ENCODE results near the gene PPP2R2C. TPM values are rescaled to one million over a fixed set of nuclear protein-coding genes. Genes with fewer than 3 reads are reported as not detected.

PPP2R2C gene
- total and polyA plus RNA-seq, 9 of the 15 experiments (the other 6 are each of a cell fraction or from before 2014, with no cell fraction given): 0.04 to 0.06 TPM; not detected in 7

DNA sequence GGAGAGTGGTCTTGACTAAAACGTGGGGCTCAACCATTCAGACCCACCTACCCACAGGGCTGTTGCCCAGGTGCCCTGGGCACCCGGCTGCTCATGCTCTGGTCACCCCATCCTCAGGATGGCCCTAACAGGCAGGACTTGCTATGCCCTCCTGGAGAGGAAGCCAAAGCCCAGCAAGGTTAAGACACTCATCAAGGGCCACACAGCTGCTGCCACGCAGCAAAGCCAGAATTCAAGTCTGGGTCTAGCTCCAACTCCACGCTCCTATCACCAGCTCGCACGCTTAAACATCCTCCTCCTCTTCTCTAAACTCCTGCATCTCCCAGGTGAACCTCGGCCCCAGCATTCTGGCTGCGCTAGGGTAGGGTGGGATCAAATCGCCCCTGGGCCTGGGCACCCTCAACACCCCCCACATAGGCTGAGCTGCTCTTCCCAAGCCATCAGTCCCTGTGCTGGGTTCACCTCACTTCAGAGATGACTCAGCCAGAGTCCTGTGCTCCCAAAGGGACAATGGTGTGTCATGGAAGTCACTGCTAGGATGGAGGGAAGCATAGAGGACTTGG, 54.1 kb downstream of the PPP2R2C start:
- in situ Hi-C loops (cut with MboI): no loop called here
- no peak overlapping the region for H3K4me3 ChIP-seq
- H3K9me1 ChIP-seq (ENCODE audit: control insufficient read depth, insufficient read depth, low read length): no peaks in the 10 kb centered on the region
- H3K27ac ChIP-seq (ENCODE audit: extremely low read depth, low read depth, low read length): no peak overlapping the region
- ATAC-seq (no peak), FAIRE-seq (no peak), DNase-seq (ENCODE audit: extremely low read depth in 1 of 4, low spot score in 3 of 4) (no peak)
- H3K27me3 ChIP-seq (ENCODE audit: control insufficient read depth in 2 of 2, insufficient read depth in 2 of 2, low read length in 2 of 2): peaks cover 3 to 23% of the 10 kb centered on the region in 2 experiments; a peak in 3 of 5 replicates
- H3K79me2 ChIP-seq (ENCODE audit: control insufficient read depth, insufficient read depth, low read length): no peaks in the 10 kb centered on the region
- intact Hi-C loops (cut with micrococcal nuclease): no loop called here
- no TSS peak for BruUV-seq (replicated peaks)
- CTCF ChIA-PET (ENCODE audit: low intra/inter-chr PET ratio): no interaction called here
- no peaks in the 10 kb centered on the region for H3K9me3 ChIP-seq (replicated peaks; ENCODE audit: control insufficient read depth, insufficient read depth, low read depth, low read length)
- no peak overlapping the region for H3K9ac ChIP-seq (ENCODE audit: insufficient read depth in 1 of 2, low read depth in 2 of 2, low read length in 2 of 2)
- POLR2A ChIA-PET: interaction anchor here (0.7 to 1.1 kb wide), 2 partner anchors 11 to 342 kb away, joined by 3 read pairs; no protein-coding TSS in a partner anchor
- H3K4me1 ChIP-seq (replicated peaks in 1 of 2; ENCODE audit: control insufficient read depth in 2 of 2, insufficient read depth in 2 of 2, low read length in 2 of 2): peaks cover 0 to 4% of the 10 kb centered on the region in 2 experiments; a peak in 3 of 5 replicates
- TF ChIP-seq ZFP36 (IDR thresholded peaks at IDR 0.05; ENCODE audit: low read depth, low read length, partially characterized antibody): peak; percentile 8
- TF ChIP-seq DACH1 (IDR thresholded peaks at IDR 0.05; ENCODE audit: partially characterized antibody): no peak
- TF ChIP-seq HEY1 (CRISPR knock-in tag; IDR thresholded peaks at IDR 0.05; ENCODE audit: borderline replicate concordance): no peak
- no peak for TF ChIP-seq SMC3 (conservative IDR thresholded peaks at IDR 0.05; ENCODE audit: insufficient read depth, low read depth, low read length)
- no peaks in the 10 kb centered on the region; the same call in 1 of the 2 replicates for H4K20me1 ChIP-seq (replicated peaks; ENCODE audit: control insufficient read depth, insufficient read depth, low read length)
- no peak overlapping the region for H2AFZ ChIP-seq (ENCODE audit: low read depth, low read length)
- 0% methylated on average over 8 of the region's 9 CpGs for whole genome bisulfite sequencing (ENCODE audit: insufficient coverage, low coverage, missing lambda C conversion rate)
- H3K36me3 ChIP-seq (ENCODE audit: control insufficient read depth, insufficient read depth, low read length): no peaks in the 10 kb centered on the region
- H3K4me2 ChIP-seq (ENCODE audit: insufficient read depth, low read length): no peak overlapping the region

DNA sequence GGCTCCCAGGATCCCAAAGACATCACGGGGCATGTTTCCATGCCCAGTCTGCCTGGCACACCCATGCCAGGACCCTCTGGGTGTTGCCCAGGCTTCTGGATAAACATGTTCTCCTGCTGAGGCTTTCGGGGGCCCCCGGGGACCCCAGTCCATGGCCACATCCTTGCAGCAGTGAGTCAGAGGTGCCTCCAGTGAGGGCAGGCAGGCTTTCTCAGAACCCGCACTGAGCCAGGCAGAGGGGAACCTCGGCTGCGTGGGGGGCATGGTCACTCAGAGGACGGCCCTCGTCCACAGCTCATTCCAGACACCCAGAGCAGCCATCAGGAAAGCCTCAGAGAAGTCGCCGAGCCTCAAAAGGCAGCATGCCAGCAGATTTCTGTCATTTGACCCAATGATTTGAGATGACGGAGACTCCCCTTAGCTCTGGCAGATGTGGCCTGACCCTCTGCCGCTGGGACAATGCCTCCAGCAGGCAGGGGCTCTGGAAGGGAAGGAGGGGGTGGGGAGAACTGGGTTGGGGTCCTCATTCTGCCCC, 54.8 kb downstream of the PPP2R2C start:
- BruUV-seq (replicated peaks): no TSS peak
- POLR2A ChIA-PET: interaction anchor here (0.7 kb wide), 1 partner anchor 343 kb away, joined by 3 read pairs; no protein-coding TSS in a partner anchor
- TF ChIP-seq, protein P1, sequence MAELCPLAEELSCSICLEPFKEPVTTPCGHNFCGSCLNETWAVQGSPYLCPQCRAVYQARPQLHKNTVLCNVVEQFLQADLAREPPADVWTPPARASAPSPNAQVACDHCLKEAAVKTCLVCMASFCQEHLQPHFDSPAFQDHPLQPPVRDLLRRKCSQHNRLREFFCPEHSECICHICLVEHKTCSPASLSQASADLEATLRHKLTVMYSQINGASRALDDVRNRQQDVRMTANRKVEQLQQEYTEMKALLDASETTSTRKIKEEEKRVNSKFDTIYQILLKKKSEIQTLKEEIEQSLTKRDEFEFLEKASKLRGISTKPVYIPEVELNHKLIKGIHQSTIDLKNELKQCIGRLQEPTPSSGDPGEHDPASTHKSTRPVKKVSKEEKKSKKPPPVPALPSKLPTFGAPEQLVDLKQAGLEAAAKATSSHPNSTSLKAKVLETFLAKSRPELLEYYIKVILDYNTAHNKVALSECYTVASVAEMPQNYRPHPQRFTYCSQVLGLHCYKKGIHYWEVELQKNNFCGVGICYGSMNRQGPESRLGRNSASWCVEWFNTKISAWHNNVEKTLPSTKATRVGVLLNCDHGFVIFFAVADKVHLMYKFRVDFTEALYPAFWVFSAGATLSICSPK (IDR thresholded peaks at IDR 0.05; ENCODE audit: borderline replicate concordance): no peak
- TF ChIP-seq KDM2B (CRISPR knock-in tag; IDR thresholded peaks at IDR 0.05): no peak
- TF ChIP-seq U2AF2 (optimal IDR thresholded peaks at IDR 0.05; ENCODE audit: low read depth, low read length): no peak
- no peak for TF ChIP-seq NFIC (IDR thresholded peaks at IDR 0.05)
- TF ChIP-seq HCFC1 (IDR thresholded peaks at IDR 0.05; ENCODE audit: low read depth, low read length): no peak
- no peak for TF ChIP-seq PHF21A (IDR thresholded peaks at IDR 0.05; ENCODE audit: borderline replicate concordance, low read depth)

More for the DNA sequence above, 54.8 kb downstream of the PPP2R2C start:
- DNase-seq (ENCODE audit: extremely low read depth in 1 of 4, low spot score in 3 of 4): no peak
- intact Hi-C loops (cut with micrococcal nuclease): no loop called here
- Histone ChIP-seq H3K9me1 (ENCODE audit: control insufficient read depth, insufficient read depth, low read length) (no peaks in the 10 kb centered on the region), H3K9me3 (replicated peaks; ENCODE audit: control insufficient read depth, insufficient read depth, low read depth, low read length) (no peaks in the 10 kb centered on the region), H4K20me1 (replicated peaks; ENCODE audit: control insufficient read depth, insufficient read depth, low read length) (no peaks in the 10 kb centered on the region; the same call in 1 of the 2 replicates), H3K36me3 (ENCODE audit: control insufficient read depth, insufficient read depth, low read length) (no peaks in the 10 kb centered on the region), H3K4me1 (replicated peaks in 1 of 2; ENCODE audit: control insufficient read depth in 2 of 2, insufficient read depth in 2 of 2, low read length in 2 of 2) (peaks cover 0 to 4% of the 10 kb centered on the region in 2 experiments; a peak in 3 of 5 replicates), H3K27ac (ENCODE audit: extremely low read depth, low read depth, low read length) (no peak overlapping the region), H3K27me3 (ENCODE audit: control insufficient read depth in 2 of 2, insufficient read depth in 2 of 2, low read length in 2 of 2) (peaks cover 3 to 23% of the 10 kb centered on the region in 2 experiments; a peak in 3 of 5 replicates), H3K4me2 (ENCODE audit: insufficient read depth, low read length) (no peak overlapping the region), H3K9ac (ENCODE audit: insufficient read depth in 1 of 2, low read depth in 2 of 2, low read length in 2 of 2) (no peak overlapping the region; a peak in 1 of 4 replicates), H3K79me2 (ENCODE audit: control insufficient read depth, insufficient read depth, low read length) (no peaks in the 10 kb centered on the region), H3K4me3 (no peak overlapping the region), H2AFZ (ENCODE audit: low read depth, low read length) (no peak overlapping the region)
- CTCF ChIA-PET (ENCODE audit: low intra/inter-chr PET ratio): no interaction called here
- no peak for FAIRE-seq
- in situ Hi-C loops (cut with MboI): no loop called here
- under 1% methylated on average over 12 of the region's 12 CpGs for WGBS (ENCODE audit: insufficient coverage, low coverage, missing lambda C conversion rate)
- ATAC-seq: no peak
